NCI-H1105 treated with DMSO at 0.1 percent for 48 hours (cell line): ENCODE results near the gene PMM2.

Source experiments
- DNase-seq: peaks from one replicate; lab custom pipeline; 2025; lab: John Stamatoyannopoulos, UW

The PMM2 gene

GRCh38 chr16:8851761-8852403, 54.2 kb downstream of the PMM2 start:
- no peak for DNase-seq

- DNase-seq = no peak
Observed at GRCh38 chr16:8852534-8852933, 54.9 kb downstream of the PMM2 start.

- no peak for DNase-seq
Observed at GRCh38 chr16:8853150-8853549, 55.5 kb downstream of the PMM2 start.

- no peak for DNase-seq
Observed at GRCh38 chr16:8853611-8854010, 56.0 kb downstream of the PMM2 start.

- no peak for DNase-seq
Observed at GRCh38 chr16:8854298-8854948, 56.8 kb downstream of the PMM2 start.

GRCh38 chr16:8855051-8855786, 57.6 kb downstream of the PMM2 start:
- DNase-seq = no peak

- no peak for DNase-seq
Observed at GRCh38 chr16:8855972-8856371, 58.3 kb downstream of the PMM2 start.

- no peak for DNase-seq
Observed at GRCh38 chr16:8858994-8859912, 61.6 kb downstream of the PMM2 start.

GRCh38 chr16:8859913-8860881, 62.6 kb downstream of the PMM2 start:
- no peak for DNase-seq

- DNase-seq = no peak
Observed at GRCh38 chr16:8861563-8862308, 64.1 kb downstream of the PMM2 start.

- DNase-seq = no peak
Observed at GRCh38 chr16:8862309-8863130, 64.9 kb downstream of the PMM2 start.

- DNase-seq = no peak
Observed at GRCh38 chr16:8863594-8864424, 66.2 kb downstream of the PMM2 start.

GRCh38 chr16:8864480-8865110, 67.0 kb downstream of the PMM2 start:
- DNase-seq = no peak

- DNase-seq = no peak
Observed at GRCh38 chr16:8865145-8865882, 67.7 kb downstream of the PMM2 start.

GRCh38 chr16:8866118-8866883, 68.7 kb downstream of the PMM2 start:
- DNase-seq = peak; percentile 23

GRCh38 chr16:8866884-8867215, 69.2 kb downstream of the PMM2 start:
- DNase-seq = no peak
